GM18508 (cell line): ENCODE results near the gene DIPK2B.

Source experiments
- ATAC-seq: cut with Tn5 transposase; IDR thresholded peaks from one replicate; pipeline ENCODE4 v1.9.1; 2021; ENCODE audit warnings: moderate number of reproducible peaks; ENCODE audit not compliant: insufficient read depth, unreplicated experiment

The DIPK2B gene

GRCh38 chrX:45200741-45201234 lies at the start of gene DIPK2B:
Gene DIPK2B (minus strand): TSS chrX:45200876. CDS start chrX:45200826, 50 bp downstream.
- ATAC-seq = no peak

GRCh38 chrX:45240301-45240700 lies 39.6 kb upstream of the DIPK2B start:
- ATAC-seq = no peak

- ATAC-seq = no peak
Observed at GRCh38 chrX:45238489-45238888, 37.8 kb upstream of the DIPK2B start.

- no peak for ATAC-seq
Observed at GRCh38 chrX:45233531-45233930, 32.9 kb upstream of the DIPK2B start.

- no peak for ATAC-seq
Observed at GRCh38 chrX:45232139-45232538, 31.5 kb upstream of the DIPK2B start.

- no peak for ATAC-seq
Observed at GRCh38 chrX:45230410-45230809, 29.7 kb upstream of the DIPK2B start.

- no peak for ATAC-seq
Observed at GRCh38 chrX:45229348-45229747, 28.7 kb upstream of the DIPK2B start.

- no peak for ATAC-seq
Observed at GRCh38 chrX:45228126-45228525, 27.4 kb upstream of the DIPK2B start.

GRCh38 chrX:45208121-45208856 lies 7.6 kb upstream of the DIPK2B start:
- no peak for ATAC-seq

GRCh38 chrX:45202171-45202570 lies 1.5 kb upstream of the DIPK2B start:
- ATAC-seq = no peak

- no peak for ATAC-seq
Observed at GRCh38 chrX:45198706-45199105, 2.0 kb downstream of the DIPK2B start.

- ATAC-seq = no peak
Observed at GRCh38 chrX:45198301-45198700, 2.4 kb downstream of the DIPK2B start.

- no peak for ATAC-seq
Observed at GRCh38 chrX:45196701-45197100, 4.0 kb downstream of the DIPK2B start.

GRCh38 chrX:45191820-45192409 lies 8.8 kb downstream of the DIPK2B start:
- no peak for ATAC-seq

- ATAC-seq = no peak
Observed at GRCh38 chrX:45191383-45191782, 9.3 kb downstream of the DIPK2B start.

- no peak for ATAC-seq
Observed at GRCh38 chrX:45187731-45188130, 12.9 kb downstream of the DIPK2B start.

GRCh38 chrX:45186643-45187026 lies 14.0 kb downstream of the DIPK2B start:
- no peak for ATAC-seq

GRCh38 chrX:45184211-45184610 lies 16.5 kb downstream of the DIPK2B start:
- no peak for ATAC-seq

- no peak for ATAC-seq
Observed at GRCh38 chrX:45172890-45173289, 27.8 kb downstream of the DIPK2B start.

GRCh38 chrX:45166781-45167180 lies 33.9 kb downstream of the DIPK2B start:
- ATAC-seq = no peak

- no peak for ATAC-seq
Observed at GRCh38 chrX:45165726-45166125, 35.0 kb downstream of the DIPK2B start.

- no peak for ATAC-seq
Observed at GRCh38 chrX:45164995-45165394, 35.7 kb downstream of the DIPK2B start.
